Activated T-helper 1 cell treated with anti-CD3 and anti-CD28 coated beads, Interleukin-12 subunit alpha, Interleukin-12 subunit beta, Interleukin-2, Interleukin-4 antibody, amounts not matched to agents 30 ng/mL and 10 ng/mL and 1 ng/mL, durations not matched to agents 14 hours and 24 hours and 36 hours (primary cell): ENCODE measurements around the gene RUFY2. TPM values are rescaled to one million over a fixed set of nuclear protein-coding genes. Genes with fewer than 3 reads are reported as not detected.

ENCODE experiments used
- DNase-seq: peaks from one replicate; pipeline ENCODE4 v3.0.0; 2021; ENCODE audit warnings: low spot score
- H3K27ac Mint-ChIP-seq: one replicate; pipeline ENCODE4 v1.8.0; 2021; ENCODE audit warnings: mild to moderate bottlenecking, mixed read lengths
- H3K27me3 Mint-ChIP-seq: one replicate; pipeline ENCODE4 v1.8.0; 2022; ENCODE audit warnings: mild to moderate bottlenecking, moderate library complexity, mixed read lengths; ENCODE audit not compliant: insufficient read depth
- H3K36me3 Mint-ChIP-seq: one replicate; pipeline ENCODE4 v1.8.0; 2021; ENCODE audit warnings: low read depth, mixed read lengths
- H3K4me1 Mint-ChIP-seq: one replicate; pipeline ENCODE4 v1.8.0; 2021; ENCODE audit warnings: low read depth, mixed read lengths
- H3K4me3 Mint-ChIP-seq: one replicate; pipeline ENCODE4 v1.8.0; 2021; ENCODE audit warnings: mild to moderate bottlenecking, moderate library complexity, mixed read lengths
- H3K9me3 Mint-ChIP-seq: one replicate; pipeline ENCODE4 v1.8.0; 2021; ENCODE audit warnings: mixed read lengths
- intact Hi-C: fragments of 100-400 bp; cut with micrococcal nuclease; formaldehyde crosslinking; loops from one replicate; pipeline ENCODE4 v1.15.1; 2024
- total RNA-seq: library from RNA; stranded (reverse); gene quantifications from 2 replicates; pipeline ENCODE4 v1.2.3, GENCODE V29; 2022

Gene RUFY2
- total RNA-seq, 1 donor from 2014 or later, result 10.4 TPM

DNA sequence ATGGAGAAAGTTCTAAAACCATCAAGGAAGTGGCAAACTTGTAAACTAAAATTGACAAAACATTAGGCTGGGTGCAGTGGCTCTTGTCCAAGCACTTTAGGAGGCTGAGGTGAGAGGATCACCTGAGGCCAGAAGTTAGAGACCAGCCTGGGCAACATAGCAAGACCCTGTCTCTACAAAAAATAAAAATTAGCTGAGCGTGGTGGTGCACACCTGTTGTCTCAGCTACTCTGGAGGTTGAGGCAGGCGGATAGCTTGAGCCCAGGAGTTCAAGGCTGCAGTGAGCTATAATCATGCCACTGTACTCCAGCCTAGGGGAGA, 104.6 kb downstream of the RUFY2 start:
- Mint-ChIP-seq H3K27me3 (no peaks in the 10 kb centered on the region), H3K4me3 (no peak overlapping the region), H3K36me3 (no peaks in the 10 kb centered on the region), H3K4me1 (no peaks in the 10 kb centered on the region), H3K9me3 (no peaks in the 10 kb centered on the region), H3K27ac (no peak overlapping the region)
- no peak for DNase-seq
- intact Hi-C loops, result loop anchor here (1.0 kb wide), 3 partner anchors 90 to 514 kb away; no protein-coding TSS in a partner anchor

DNA sequence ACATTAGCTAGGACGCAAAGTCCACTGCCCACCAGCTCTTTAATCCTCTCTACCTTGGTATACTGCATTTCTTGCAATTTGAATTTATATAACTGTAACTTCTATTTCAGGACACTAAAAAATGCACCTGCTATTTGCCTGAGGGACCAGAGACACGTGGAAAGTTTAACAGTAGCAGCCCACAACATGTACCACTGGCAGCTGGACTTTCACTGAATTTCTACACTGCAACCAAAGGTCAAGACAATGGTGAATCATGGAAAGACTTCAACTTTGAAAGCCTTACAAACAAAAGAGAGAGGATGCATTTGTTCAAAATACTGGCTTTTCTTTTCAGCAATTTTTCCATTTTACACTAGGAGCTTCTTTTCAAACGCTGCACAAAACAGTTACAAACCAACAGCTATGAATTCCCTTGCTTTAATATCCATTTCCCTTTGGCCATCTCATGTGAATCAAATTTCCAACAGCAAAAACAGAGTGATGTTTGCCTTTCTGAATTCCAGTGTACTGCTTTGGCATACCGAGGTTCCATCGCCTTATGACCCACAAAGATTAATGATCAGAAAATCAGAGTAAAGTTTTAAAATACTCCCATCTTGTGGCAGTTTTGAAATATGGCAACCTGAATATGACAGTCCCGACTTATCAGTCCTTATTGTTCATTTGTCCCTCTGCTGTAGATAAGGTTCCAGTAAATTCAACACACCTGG, 105.1 kb downstream of the RUFY2 start:
- Mint-ChIP-seq H3K9me3 (no peaks in the 10 kb centered on the region), H3K4me1 (no peaks in the 10 kb centered on the region), H3K4me3 (no peak overlapping the region), H3K27me3 (no peaks in the 10 kb centered on the region), H3K27ac (no peak overlapping the region), H3K36me3 (no peaks in the 10 kb centered on the region)
- intact Hi-C loops, result loop anchor here (1.0 kb wide), 3 partner anchors 90 to 514 kb away; no protein-coding TSS in a partner anchor
- DNase-seq, result no peak

DNA sequence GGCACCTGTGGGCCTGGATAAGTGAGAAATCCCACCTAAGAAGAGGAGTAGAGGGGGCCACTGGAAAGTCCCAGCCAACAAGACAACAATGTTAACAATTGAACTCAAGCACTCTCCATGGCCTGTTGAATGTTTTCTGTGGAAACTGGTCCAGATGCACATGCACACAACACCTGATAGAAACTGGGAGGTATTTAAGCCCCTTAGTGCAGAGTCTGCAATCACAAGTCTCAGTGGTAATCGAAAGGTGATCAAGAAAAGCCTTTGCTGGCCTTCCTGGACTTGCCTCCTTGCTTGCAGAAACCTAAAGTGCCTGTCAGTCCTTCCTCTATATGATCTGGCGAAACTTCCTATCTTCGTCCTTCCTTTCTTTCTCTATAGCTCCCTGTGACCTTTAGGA, 105.8 kb downstream of the RUFY2 start:
- H3K27ac Mint-ChIP-seq, result no peak overlapping the region
- H3K4me1 Mint-ChIP-seq, result no peaks in the 10 kb centered on the region
- no peaks in the 10 kb centered on the region for H3K27me3 Mint-ChIP-seq
- no peak for DNase-seq
- intact Hi-C loops, result no loop called here
- no peaks in the 10 kb centered on the region for H3K9me3 Mint-ChIP-seq
- H3K36me3 Mint-ChIP-seq, result no peaks in the 10 kb centered on the region
- H3K4me3 Mint-ChIP-seq, result no peak overlapping the region

DNA sequence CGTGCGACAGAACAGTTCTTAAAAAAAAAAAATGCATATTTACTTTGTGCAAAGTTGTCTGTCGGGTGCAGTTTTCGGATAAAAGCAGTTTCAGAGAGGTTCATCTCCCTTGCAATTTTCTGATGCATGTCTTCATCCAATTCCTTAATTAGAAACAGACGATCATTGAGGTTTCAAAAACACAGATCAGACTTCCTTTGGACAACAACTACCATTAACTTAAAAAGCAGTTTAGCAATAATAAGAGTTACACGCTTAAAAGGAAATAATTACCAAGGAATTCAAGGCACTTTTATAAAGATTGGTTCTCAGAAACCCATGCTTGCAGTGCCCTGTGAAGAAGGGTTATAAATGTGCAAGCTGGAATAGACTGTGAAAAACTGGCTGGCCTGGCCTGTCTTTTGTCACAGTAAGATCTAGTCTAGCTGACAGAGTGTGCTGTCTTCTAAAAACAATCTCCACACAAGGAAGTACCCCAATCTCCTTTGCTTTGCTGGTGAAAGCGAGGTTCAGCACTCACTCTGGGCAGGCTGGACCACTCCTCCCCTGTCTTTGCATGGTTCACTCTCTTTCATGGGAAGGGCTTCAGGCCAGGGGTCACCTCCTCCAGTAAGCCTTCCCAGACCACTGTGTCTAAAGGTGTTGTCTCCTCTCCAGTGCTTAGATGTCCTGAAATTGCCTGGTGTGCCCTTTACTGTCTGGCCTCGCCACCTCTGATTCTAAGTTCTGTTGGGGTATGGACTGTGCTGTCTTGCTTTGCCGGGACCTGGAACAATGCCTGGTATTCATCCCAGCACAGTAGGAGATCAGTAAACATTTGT, 110.0 kb downstream of the RUFY2 start:
- Mint-ChIP-seq H3K27ac (no peak overlapping the region), H3K27me3 (no peaks in the 10 kb centered on the region), H3K9me3 (no peaks in the 10 kb centered on the region), H3K36me3 (no peaks in the 10 kb centered on the region), H3K4me3 (no peak overlapping the region), H3K4me1 (no peaks in the 10 kb centered on the region)
- no peak for DNase-seq
- intact Hi-C loops, result no loop called here

Other genes with a start within 250 kb of the RUFY2 start
- not detected in 2 replicates for gene ATOH7, start 175.2 kb downstream of the RUFY2 start, total RNA-seq
- 176 and 184 TPM in 2 replicates for gene HNRNPH3, start 75.2 kb downstream of the RUFY2 start, total RNA-seq
- gene PBLD, start 74.3 kb downstream of the RUFY2 start, total RNA-seq, result 1.1 and 1.6 TPM in 2 replicates
- gene DNA2, start 64.7 kb upstream of the RUFY2 start, total RNA-seq, result 50.2 and 54.3 TPM in 2 replicates
- gene SLC25A16, start 120.2 kb upstream of the RUFY2 start, total RNA-seq, result 15.9 and 19.4 TPM in 2 replicates
- gene TET1, start 153.1 kb upstream of the RUFY2 start, total RNA-seq, result 0.71 and 0.73 TPM in 2 replicates